GM21447 (cell line): ENCODE measurements around the gene NPAS3.

Experiments
- ATAC-seq: cut with Tn5 transposase; IDR thresholded peaks from one replicate; pipeline ENCODE4 v1.9.1; 2021; ENCODE audit not compliant: unreplicated experiment

NPAS3 gene

GRCh38 chr14:33699300-33699983 is 760.8 kb downstream of the NPAS3 start:
- ATAC-seq: no peak

- no peak for ATAC-seq
Observed at GRCh38 chr14:33700052-33700451, 761.4 kb downstream of the NPAS3 start.

- ATAC-seq: no peak
Observed at GRCh38 chr14:33702293-33702692, 763.6 kb downstream of the NPAS3 start.

GRCh38 chr14:33704481-33704880 is 765.8 kb downstream of the NPAS3 start:
- no peak for ATAC-seq

GRCh38 chr14:33705490-33705889 is 766.8 kb downstream of the NPAS3 start:
- no peak for ATAC-seq

- ATAC-seq: no peak
Observed at GRCh38 chr14:33707716-33708115, 769.0 kb downstream of the NPAS3 start.

GRCh38 chr14:33709283-33709682 is 770.6 kb downstream of the NPAS3 start:
- no peak for ATAC-seq

- no peak for ATAC-seq
Observed at GRCh38 chr14:33709711-33710110, 771.0 kb downstream of the NPAS3 start.

- ATAC-seq: no peak
Observed at GRCh38 chr14:33710273-33710672, 771.6 kb downstream of the NPAS3 start.

- ATAC-seq: no peak
Observed at GRCh38 chr14:33711194-33711593, 772.5 kb downstream of the NPAS3 start.

GRCh38 chr14:33711811-33712216 is 773.1 kb downstream of the NPAS3 start:
- ATAC-seq: no peak

GRCh38 chr14:33714527-33715226 is 776.0 kb downstream of the NPAS3 start:
- no peak for ATAC-seq

- ATAC-seq: no peak
Observed at GRCh38 chr14:33715227-33715528, 776.5 kb downstream of the NPAS3 start.

GRCh38 chr14:33716921-33717320 is 778.2 kb downstream of the NPAS3 start:
- ATAC-seq: no peak

GRCh38 chr14:33717866-33718265 is 779.2 kb downstream of the NPAS3 start:
- no peak for ATAC-seq

- no peak for ATAC-seq
Observed at GRCh38 chr14:33720284-33720787, 781.7 kb downstream of the NPAS3 start.

- ATAC-seq: no peak
Observed at GRCh38 chr14:33726685-33727084, 788.0 kb downstream of the NPAS3 start.

- ATAC-seq: no peak
Observed at GRCh38 chr14:33727606-33728005, 788.9 kb downstream of the NPAS3 start.

- ATAC-seq: no peak
Observed at GRCh38 chr14:33728010-33728498, 789.4 kb downstream of the NPAS3 start.

- ATAC-seq: no peak
Observed at GRCh38 chr14:33730156-33730555, 791.5 kb downstream of the NPAS3 start.

- ATAC-seq: no peak
Observed at GRCh38 chr14:33732175-33732574, 793.5 kb downstream of the NPAS3 start.

GRCh38 chr14:33733310-33733709 is 794.6 kb downstream of the NPAS3 start:
- no peak for ATAC-seq
